Natural killer cell (primary cell): ENCODE data around the gene STRIP1. TPM values are rescaled to one million over a fixed set of nuclear protein-coding genes. Genes with fewer than 3 reads are reported as not detected.

Experiments used
- ATAC-seq, 3 donors: fragments of 150-1000 bp in 2 of 3; fragments of 200-7000 bp in 1 of 3; cut with Tn5 transposase; 1 replicate in 1 of 3; 2 replicates in 2 of 3; pipeline ENCODE4 v1.10.0; 2021; ENCODE audit warnings: mild to moderate bottlenecking in 2 of 3, moderate library complexity in 2 of 3
- DNase-seq, 2 donors: peaks; one replicate each; pipeline versions ENCODE4 v3.0.0 to v3.0.0-alpha.2; 2013 to 2021; ENCODE audit warnings: mixed read lengths in 1 of 2
- H3K27ac ChIP-seq: one replicate; pipeline ENCODE4 v1.5.1; 2013; ENCODE audit warnings: mild to moderate bottlenecking, low read length
- H3K27me3 ChIP-seq: one replicate; pipeline ENCODE4 v1.6.1; 2013; ENCODE audit warnings: low read length; ENCODE audit not compliant: control insufficient read depth, insufficient read depth
- H3K36me3 ChIP-seq: one replicate; pipeline ENCODE4 v1.6.1; 2013; ENCODE audit warnings: low read length; ENCODE audit not compliant: control insufficient read depth, insufficient read depth
- H3K4me1 ChIP-seq: one replicate; pipeline ENCODE4 v1.6.1; 2013; ENCODE audit warnings: low read length; ENCODE audit not compliant: control insufficient read depth, insufficient read depth
- H3K4me3 ChIP-seq: one replicate; pipeline ENCODE4 v1.5.1; 2013; ENCODE audit warnings: low read length
- H3K9me3 ChIP-seq: one replicate; pipeline ENCODE4 v1.6.1; 2013; ENCODE audit warnings: low read length; ENCODE audit not compliant: control insufficient read depth, insufficient read depth
- H3K27ac Mint-ChIP-seq, 2 donors: one replicate each; pipeline ENCODE4 v1.8.0; 2022; ENCODE audit warnings: mild to moderate bottlenecking in 2 of 2, mixed read lengths in 2 of 2, moderate library complexity in 1 of 2
- H3K27me3 Mint-ChIP-seq, 2 donors: one replicate each; pipeline ENCODE4 v1.8.0; 2022; ENCODE audit warnings: low read depth in 2 of 2, mixed read lengths in 2 of 2
- H3K36me3 Mint-ChIP-seq: one replicate; pipeline ENCODE4 v1.8.0; 2022; ENCODE audit warnings: mixed read lengths
- H3K4me1 Mint-ChIP-seq, 2 donors: one replicate each; pipeline ENCODE4 v1.8.0; 2022; ENCODE audit warnings: mixed read lengths in 2 of 2
- H3K4me3 Mint-ChIP-seq: one replicate; pipeline ENCODE4 v1.8.0; 2022; ENCODE audit warnings: mild to moderate bottlenecking, moderate library complexity, mixed read lengths
- H3K9me3 Mint-ChIP-seq, 2 donors: one replicate each; pipeline ENCODE4 v1.8.0; 2022; ENCODE audit warnings: mixed read lengths in 2 of 2
- CTCF ChIP-seq: fragments of 200-600 bp; IDR thresholded peaks from one replicate; pipeline ENCODE4 v1.8.0; 2022; ENCODE audit warnings: antibody characterized with exemption
- WGBS: methylation state at CpG from one replicate; pipeline ENCODE4 v1.1.7; 2013; ENCODE audit warnings: missing lambda C conversion rate; ENCODE audit not compliant: insufficient coverage; 5-methylcytosine and 5-hydroxymethylcytosine counted together
- intact Hi-C: fragments of 100-400 bp; cut with micrococcal nuclease; formaldehyde crosslinking; loops from one replicate; pipeline ENCODE4 v1.14.2; 2022
- total RNA-seq, 4 donors: library from RNA; stranded (reverse); fragments of 120-200 nt in 1 of 4; gene quantifications; one replicate each; pipeline versions ENCODE4 v1.2.3 to v1.2.4, GENCODE V29; 2013 to 2022

The STRIP1 gene
- total RNA-seq, 3 donors from 2014 or later (not counting 1 experiment from before 2014, with no cell fraction given) = 92.4 to 139 (median 130) TPM

GRCh38 chr1:110006516-110006915, 27.9 kb upstream of the STRIP1 start:
- Histone ChIP-seq H3K4me3 (no peak overlapping the region), H3K4me1 (peaks cover 2% of the 10 kb centered on the region), H3K27me3 (no peaks in the 10 kb centered on the region), H3K9me3 (no peaks in the 10 kb centered on the region), H3K27ac (no peak overlapping the region), H3K36me3 (peaks cover 25% of the 10 kb centered on the region)
- no peak overlapping the region for H3K4me3 Mint-ChIP-seq
- 100% methylated on average over 1 of the region's 1 CpG for WGBS
- no peak for ATAC-seq
- intact Hi-C loops = no loop called here
- peaks cover 20% of the 10 kb centered on the region for H3K36me3 Mint-ChIP-seq
- no peaks in the 10 kb centered on the region for H3K9me3 Mint-ChIP-seq
- no peak for DNase-seq
- no peaks in the 10 kb centered on the region for H3K27me3 Mint-ChIP-seq
- TF ChIP-seq CTCF = no peak
- H3K27ac Mint-ChIP-seq = no peak overlapping the region
- peaks cover 21 to 32% of the 10 kb centered on the region in 2 donors for H3K4me1 Mint-ChIP-seq

GRCh38 chr1:110007046-110007830, 27.2 kb upstream of the STRIP1 start:
- no peak overlapping the region for H3K27ac ChIP-seq
- WGBS = 99% methylated on average over 3 of the region's 4 CpGs
- Mint-ChIP-seq H3K4me3 (no peak overlapping the region), H3K9me3 (no peaks in the 10 kb centered on the region), H3K4me1 (peaks cover 23 to 32% of the 10 kb centered on the region in 2 donors), H3K36me3 (peaks cover 25% of the 10 kb centered on the region), H3K27me3 (no peaks in the 10 kb centered on the region), H3K27ac (no peak overlapping the region)
- H3K9me3 ChIP-seq = no peaks in the 10 kb centered on the region
- no peak for TF ChIP-seq CTCF
- no peak overlapping the region for H3K4me3 ChIP-seq
- no peak for DNase-seq
- H3K36me3 ChIP-seq = peaks cover 29% of the 10 kb centered on the region
- no peak for ATAC-seq
- intact Hi-C loops = no loop called here
- H3K27me3 ChIP-seq = no peaks in the 10 kb centered on the region
- peaks cover 2% of the 10 kb centered on the region for H3K4me1 ChIP-seq

- no peak overlapping the region for H3K27ac ChIP-seq
- DNase-seq = no peak
- Mint-ChIP-seq H3K27ac (no peak overlapping the region), H3K4me3 (no peak overlapping the region), H3K27me3 (no peaks in the 10 kb centered on the region), H3K4me1 (peaks cover 13 to 16% of the 10 kb centered on the region in 2 donors), H3K9me3 (no peaks in the 10 kb centered on the region), H3K36me3 (peaks cover 31% of the 10 kb centered on the region)
- no peaks in the 10 kb centered on the region for H3K9me3 ChIP-seq
- peaks cover 37% of the 10 kb centered on the region for H3K36me3 ChIP-seq
- H3K27me3 ChIP-seq = no peaks in the 10 kb centered on the region
- over 99% methylated on average over 6 of the region's 7 CpGs for WGBS
- intact Hi-C loops = no loop called here
- ATAC-seq = no peak
- no peak for TF ChIP-seq CTCF
- H3K4me3 ChIP-seq = no peak overlapping the region
- peaks cover 2% of the 10 kb centered on the region for H3K4me1 ChIP-seq
Measured at GRCh38 chr1:110008971-110009565, 25.4 kb upstream of the STRIP1 start.
